Choroid plexus epithelial cell (primary cell): ENCODE measurements around the gene SETD7.
A peak's percentile ranks its signal among the peaks of the same experiment; 100 is the strongest.

Experiments used
- DNase-seq: peaks from one replicate; pipeline ENCODE4 v3.0.0-alpha.2; 2010; ENCODE audit warnings: low read depth
- H3K4me3 ChIP-seq: 2 replicates; pipeline ENCODE4 v1.5.1; 2011; ENCODE audit warnings: low read depth, mild to moderate bottlenecking, control low read depth, low read length, moderate library complexity
- TF ChIP-seq, protein P1 (sequence below): conservative IDR thresholded peaks from 2 replicates; pipeline ENCODE4 v1.5.1; 2011; ENCODE audit warnings: low read depth, mild to moderate bottlenecking, control low read depth, inconsistent platforms, low read length, moderate library complexity

The SETD7 gene

DNA sequence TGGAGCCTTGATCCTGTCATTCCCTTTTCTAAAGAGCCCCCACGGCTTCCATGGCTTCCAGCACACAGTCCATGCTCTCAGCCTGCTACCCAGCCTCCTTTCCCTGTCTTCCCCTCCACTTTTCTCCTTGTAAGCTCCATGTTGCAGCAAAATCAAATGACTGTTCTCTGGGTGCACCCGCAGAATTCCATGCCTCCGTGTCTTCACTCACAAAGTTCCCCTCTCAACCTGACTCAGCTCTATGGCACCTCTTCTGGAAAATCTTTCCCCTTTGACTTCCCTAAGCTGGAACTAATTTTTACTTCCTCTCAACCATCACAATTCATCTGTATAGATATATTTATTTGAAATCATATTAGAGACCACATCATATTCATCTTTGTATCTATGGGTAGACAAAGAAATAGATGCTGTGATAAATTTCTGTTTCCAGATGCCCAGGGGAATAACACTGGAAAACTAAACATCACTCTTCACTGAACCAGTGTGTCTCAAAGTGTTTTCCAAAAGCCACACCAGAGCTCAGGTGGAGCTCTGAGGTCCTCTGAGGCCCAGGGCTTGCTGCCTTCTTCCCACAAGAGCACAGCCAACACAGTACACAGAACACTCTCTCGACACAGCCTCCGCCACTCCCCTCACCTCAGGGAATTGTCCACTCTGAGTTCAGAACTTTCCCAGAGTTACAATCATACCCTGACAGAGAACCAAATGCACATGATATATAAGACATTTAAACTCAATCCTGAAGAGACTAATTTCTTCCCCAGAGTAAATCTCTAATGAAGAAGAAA lies 3.3 kb downstream of the SETD7 start:
- no peak overlapping the region for H3K4me3 ChIP-seq
- TF ChIP-seq, protein P1, sequence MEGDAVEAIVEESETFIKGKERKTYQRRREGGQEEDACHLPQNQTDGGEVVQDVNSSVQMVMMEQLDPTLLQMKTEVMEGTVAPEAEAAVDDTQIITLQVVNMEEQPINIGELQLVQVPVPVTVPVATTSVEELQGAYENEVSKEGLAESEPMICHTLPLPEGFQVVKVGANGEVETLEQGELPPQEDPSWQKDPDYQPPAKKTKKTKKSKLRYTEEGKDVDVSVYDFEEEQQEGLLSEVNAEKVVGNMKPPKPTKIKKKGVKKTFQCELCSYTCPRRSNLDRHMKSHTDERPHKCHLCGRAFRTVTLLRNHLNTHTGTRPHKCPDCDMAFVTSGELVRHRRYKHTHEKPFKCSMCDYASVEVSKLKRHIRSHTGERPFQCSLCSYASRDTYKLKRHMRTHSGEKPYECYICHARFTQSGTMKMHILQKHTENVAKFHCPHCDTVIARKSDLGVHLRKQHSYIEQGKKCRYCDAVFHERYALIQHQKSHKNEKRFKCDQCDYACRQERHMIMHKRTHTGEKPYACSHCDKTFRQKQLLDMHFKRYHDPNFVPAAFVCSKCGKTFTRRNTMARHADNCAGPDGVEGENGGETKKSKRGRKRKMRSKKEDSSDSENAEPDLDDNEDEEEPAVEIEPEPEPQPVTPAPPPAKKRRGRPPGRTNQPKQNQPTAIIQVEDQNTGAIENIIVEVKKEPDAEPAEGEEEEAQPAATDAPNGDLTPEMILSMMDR: no peak
- DNase-seq: no peak

DNA sequence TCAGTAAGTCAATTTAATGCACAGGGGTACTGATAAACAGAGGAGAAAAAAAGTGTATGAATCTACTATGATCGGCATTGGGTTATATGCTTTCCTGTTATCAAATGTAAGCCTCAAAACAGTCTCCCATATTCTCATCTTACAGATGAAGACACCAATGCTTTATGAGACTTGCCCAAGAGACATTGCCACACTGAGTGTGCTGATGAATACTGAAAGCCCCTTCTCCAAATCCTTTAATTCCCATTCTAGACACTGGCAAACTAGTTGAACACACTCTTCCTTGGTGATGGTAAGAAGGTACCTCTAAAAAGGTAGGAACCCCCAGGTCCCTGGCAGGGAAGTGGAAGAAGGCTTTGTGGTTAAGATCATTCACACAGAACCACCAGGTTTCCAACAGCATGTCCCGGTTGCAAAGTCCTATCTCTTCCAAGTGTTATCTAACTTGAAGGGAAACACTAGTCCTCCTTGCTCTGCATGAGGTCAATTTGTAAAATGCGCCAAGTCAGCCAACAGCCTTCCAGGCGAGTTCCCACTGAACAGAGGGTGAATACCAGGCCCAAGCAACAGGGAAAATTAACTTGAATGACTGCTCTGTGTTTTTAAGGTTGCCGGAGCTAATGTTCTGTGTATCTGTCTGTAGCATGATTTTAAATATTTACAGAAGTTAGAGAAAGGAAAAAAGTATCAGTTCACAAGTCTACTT lies 5.1 kb downstream of the SETD7 start:
- TF ChIP-seq, protein P1: no peak
- peak; percentile 74 for DNase-seq

DNA sequence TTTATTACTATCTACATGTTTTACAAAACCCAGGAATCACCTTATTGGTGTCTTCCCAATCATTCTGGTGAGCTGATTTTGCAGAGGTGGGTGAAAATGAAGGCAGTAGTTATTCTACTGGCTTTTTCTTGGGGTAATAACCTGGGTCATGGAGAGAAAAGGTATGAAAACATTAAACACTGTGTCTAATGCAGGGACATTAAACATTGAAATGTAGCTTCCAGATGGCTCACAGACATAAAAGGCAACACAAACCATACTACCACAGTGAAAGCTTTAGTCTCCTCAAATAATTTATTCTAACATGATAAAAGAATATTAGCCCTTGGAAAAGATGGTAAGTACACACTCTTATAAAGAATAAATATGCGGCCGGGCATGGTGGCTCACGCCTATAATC lies 8.0 kb downstream of the SETD7 start:
- DNase-seq: no peak
- no peak overlapping the region for H3K4me3 ChIP-seq
- TF ChIP-seq, protein P1: no peak

More for the DNA sequence above, 5.1 kb downstream of the SETD7 start:
- no peak overlapping the region for H3K4me3 ChIP-seq

DNA sequence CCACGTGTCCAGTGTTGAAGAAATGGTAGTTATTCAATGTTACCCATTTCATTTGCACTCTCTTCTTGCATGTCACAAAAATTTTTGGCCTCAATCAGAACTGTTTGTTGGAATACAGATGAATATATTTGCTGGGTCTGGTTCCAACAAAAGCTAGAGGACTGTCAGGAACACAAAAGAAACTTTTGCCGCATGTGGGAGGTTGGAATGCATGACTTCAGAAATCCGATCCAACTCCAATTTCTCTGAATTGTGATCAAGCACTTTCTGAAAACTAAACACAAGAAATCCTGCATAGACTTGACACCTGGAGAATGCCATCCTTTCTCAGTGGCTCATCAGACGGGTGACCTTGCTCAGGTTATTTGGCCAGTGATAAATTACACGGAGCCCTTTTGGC lies 15.4 kb downstream of the SETD7 start:
- peak; percentile 39 for DNase-seq
- TF ChIP-seq, protein P1: no peak

DNA sequence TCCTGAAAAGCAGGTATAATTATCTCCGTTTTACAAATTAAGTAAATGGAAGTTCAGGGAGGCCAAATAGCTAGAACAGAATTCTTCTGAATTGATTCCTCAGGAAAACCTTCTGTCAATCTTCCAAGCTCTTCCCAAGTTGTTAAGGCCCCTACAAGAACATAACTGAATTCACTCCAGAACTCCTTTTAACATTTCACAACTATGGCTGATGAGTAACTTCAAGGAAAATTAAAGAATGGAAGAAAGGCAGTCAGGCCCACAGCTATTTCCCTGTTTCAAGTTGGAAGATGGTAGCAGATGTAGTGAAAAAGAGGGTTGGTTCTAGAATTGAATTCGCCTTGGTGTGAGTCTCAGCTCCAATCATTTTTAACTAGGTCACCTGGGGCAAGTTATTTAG lies 15.9 kb downstream of the SETD7 start:
- TF ChIP-seq, protein P1: no peak
- no peak for DNase-seq
- no peak overlapping the region for H3K4me3 ChIP-seq

More for the DNA sequence above, 15.4 kb downstream of the SETD7 start:
- H3K4me3 ChIP-seq: no peak overlapping the region

DNA sequence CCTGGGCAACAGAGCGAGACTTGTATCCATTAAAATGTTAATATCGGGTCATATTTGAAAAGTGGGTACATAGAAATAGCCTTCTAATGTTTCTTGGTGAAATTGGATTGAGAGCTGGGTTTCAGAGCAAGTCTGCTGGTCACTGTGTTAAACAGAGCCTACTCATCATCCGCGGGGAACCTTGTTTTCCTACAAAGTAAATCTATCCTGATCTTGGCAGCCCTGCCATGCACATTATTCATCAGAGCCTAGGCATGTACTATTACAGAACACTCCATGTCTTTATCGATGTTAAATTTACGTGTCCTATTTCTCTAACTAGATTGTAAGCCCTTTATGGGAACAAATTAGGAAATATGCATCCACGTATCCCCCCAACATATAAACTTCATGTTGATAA lies 18.7 kb downstream of the SETD7 start:
- no peak for DNase-seq
- TF ChIP-seq, protein P1: no peak

More for the DNA sequence above, 18.7 kb downstream of the SETD7 start:
- no peak overlapping the region for H3K4me3 ChIP-seq
